IMR-90 (cell line): ENCODE data around the gene PMP22. TPM values are rescaled to one million over a fixed set of nuclear protein-coding genes. Genes with fewer than 3 reads are reported as not detected.
"Not testable (repeated sequence)": the region's sequence is repeated elsewhere in the genome, so short reads cannot be mapped to it uniquely, and the experiment has no call there.

ENCODE experiments used
- ATAC-seq: fragments of 200-7000 bp; cut with Tn5 transposase; 2 replicates; pipeline ENCODE4 v1.9.1; 2020; ENCODE audit warnings: low read depth, mild to moderate bottlenecking, moderate library complexity
- BruUV-seq: library from RNA; stranded (reverse); fragments of 400-500 nt; replicated peaks from 2 replicates; lab custom pipeline; 2021; lab: Mats Ljungman, UMichigan
- CTCF ChIA-PET: fragments of 300-600 bp; formaldehyde crosslinking; extraction: SDS; loops from one replicate; lab custom pipeline; 2021; ENCODE audit warnings: antibody characterized with exemption; lab: Yijun Ruan, JAX
- POLR2A ChIA-PET: fragments of 300-600 bp; sonication (Branson Sonifier 250); formaldehyde crosslinking; loops from one replicate; lab custom pipeline; 2022; ENCODE audit warnings: antibody characterized with exemption; ENCODE audit not compliant: unreplicated experiment; lab: Charles Lee
- DNase-seq: peaks from one replicate; pipeline ENCODE4 v3.0.0; 2013
- H2AFZ ChIP-seq: replicated peaks from 2 replicates; pipeline ENCODE3; 2013; ENCODE audit warnings: low read length, mild to moderate bottlenecking; ENCODE audit not compliant: poor library complexity
- H2AK5ac ChIP-seq: 2 replicates; pipeline ENCODE4 v1.6.1; 2013; ENCODE audit warnings: low read depth, low read length, inconsistent platforms
- H2AK9ac ChIP-seq: replicated peaks from 2 replicates; pipeline ENCODE3; 2013; ENCODE audit warnings: mild to moderate bottlenecking, low read depth, low read length, moderate library complexity; ENCODE audit not compliant: poor library complexity
- H2BK120ac ChIP-seq: 2 replicates; pipeline ENCODE4 v1.6.1; 2013; ENCODE audit warnings: low read depth, low read length, inconsistent platforms
- H2BK15ac ChIP-seq: 3 replicates; pipeline ENCODE4 v1.6.1; 2013; ENCODE audit warnings: low read depth, low read length, inconsistent platforms
- H2BK20ac ChIP-seq: 2 replicates; pipeline ENCODE4 v1.6.1; 2013; ENCODE audit warnings: low read depth, mild to moderate bottlenecking, inconsistent platforms, low read length, moderate library complexity
- H2BK5ac ChIP-seq: 2 replicates; pipeline ENCODE4 v1.6.1; 2013; ENCODE audit warnings: mild to moderate bottlenecking, low read depth, low read length, inconsistent platforms; ENCODE audit not compliant: poor library complexity, severe bottlenecking
- H3K14ac ChIP-seq: replicated peaks from 2 replicates; pipeline ENCODE4 v1.6.1; 2013; ENCODE audit warnings: low read depth, low read length, inconsistent platforms
- H3K18ac ChIP-seq: 2 replicates; pipeline ENCODE4 v1.6.1; 2013; ENCODE audit warnings: low read depth, low read length, control low read depth
- H3K23ac ChIP-seq: 2 replicates; pipeline ENCODE4 v1.6.1; 2013; ENCODE audit warnings: low read depth, low read length, inconsistent platforms
- H3K27ac ChIP-seq: 2 replicates; pipeline ENCODE4 v1.5.1; 2013; ENCODE audit warnings: mild to moderate bottlenecking, control low read depth, low read length; ENCODE audit not compliant: insufficient read depth
- H3K27me3 ChIP-seq: 2 replicates; pipeline ENCODE4 v1.6.1; 2013; ENCODE audit warnings: low read length; ENCODE audit not compliant: control insufficient read depth, insufficient read depth
- H3K36me3 ChIP-seq: 2 replicates; pipeline ENCODE4 v1.6.1; 2013; ENCODE audit warnings: low read length, mixed read lengths; ENCODE audit not compliant: control insufficient read depth, insufficient read depth
- H3K4ac ChIP-seq: 2 replicates; pipeline ENCODE4 v1.6.1; 2013; ENCODE audit warnings: low read depth, low read length, inconsistent platforms
- H3K4me1 ChIP-seq: 2 replicates; pipeline ENCODE4 v1.6.1; 2013; ENCODE audit warnings: low read length, mixed read lengths; ENCODE audit not compliant: control insufficient read depth, insufficient read depth
- H3K4me2 ChIP-seq: 2 replicates; pipeline ENCODE4 v1.6.1; 2013; ENCODE audit warnings: low read depth, mild to moderate bottlenecking, control low read depth, low read length, moderate library complexity
- H3K4me3 ChIP-seq: 2 replicates; pipeline ENCODE4 v1.5.1; 2013; ENCODE audit warnings: low read depth, mild to moderate bottlenecking, control low read depth, low read length, moderate library complexity; ENCODE audit not compliant: insufficient read depth
- H3K56ac ChIP-seq: 2 replicates; pipeline ENCODE4 v1.6.1; 2013; ENCODE audit warnings: low read length, inconsistent platforms; ENCODE audit not compliant: insufficient read depth; ENCODE audit errors: extremely low read depth
- H3K79me1 ChIP-seq, 2 experiments: 2 replicates each; pipeline ENCODE4 v1.6.1; 2013; ENCODE audit warnings: low read length in 2 of 2, inconsistent platforms in 1 of 2, low read depth in 1 of 2
- H3K9ac ChIP-seq: 2 replicates; pipeline ENCODE4 v1.6.1; 2013; ENCODE audit warnings: low read depth, low read length, control low read depth
- H3K9me1 ChIP-seq: 2 replicates; pipeline ENCODE4 v1.6.1; 2013; ENCODE audit warnings: low read length, inconsistent platforms; ENCODE audit not compliant: insufficient read depth
- H3K9me3 ChIP-seq: 2 replicates; pipeline ENCODE4 v1.6.1; 2013; ENCODE audit warnings: low read length; ENCODE audit not compliant: control insufficient read depth, insufficient read depth
- H4K20me1 ChIP-seq: 2 replicates; pipeline ENCODE4 v1.6.1; 2013; ENCODE audit warnings: low read length, inconsistent platforms; ENCODE audit not compliant: insufficient read depth
- H4K5ac ChIP-seq: 2 replicates; pipeline ENCODE4 v1.6.1; 2013; ENCODE audit warnings: mild to moderate bottlenecking, low read depth, low read length, control low read depth
- H4K8ac ChIP-seq, 2 experiments: 2 replicates each; pipeline ENCODE4 v1.6.1; 2013; ENCODE audit warnings: low read depth in 2 of 2, low read length in 2 of 2, control low read depth in 1 of 2, inconsistent platforms in 1 of 2
- H4K91ac ChIP-seq: 2 replicates; pipeline ENCODE4 v1.6.1; 2013; ENCODE audit warnings: low read depth, low read length, inconsistent platforms; ENCODE audit not compliant: insufficient read depth
- FOS ChIP-seq: fragments of 150-350 bp; IDR thresholded peaks from 2 replicates; pipeline ENCODE4 v1.6.1; 2016; ENCODE audit warnings: low read depth, low read length
- MAFK ChIP-seq: IDR thresholded peaks from 2 replicates; pipeline ENCODE4 v1.6.1; 2012; ENCODE audit warnings: low read depth, low read length, improper control_type of control experiment
- POLR2A ChIP-seq: IDR thresholded peaks from 2 replicates; pipeline ENCODE4 v1.6.1; 2012; ENCODE audit warnings: mild to moderate bottlenecking, low read depth, low read length
- RAD21 ChIP-seq: IDR thresholded peaks from 2 replicates; pipeline ENCODE4 v1.6.1; 2012; ENCODE audit warnings: low read length, improper control_type of control experiment
- WGBS, 2 experiments: methylation state at CpG; one replicate each; pipeline versions ENCODE4 v1.1.5 to v1.1.7; 2013; ENCODE audit warnings: missing lambda C conversion rate in 2 of 2; ENCODE audit not compliant: insufficient read length in 1 of 2; ENCODE audit errors: extremely low coverage in 2 of 2; 5-methylcytosine and 5-hydroxymethylcytosine counted together
- dilution Hi-C: fragments of 300-500 bp; cut with HindIII; formaldehyde crosslinking; loops from one replicate; pipeline ENCODE4 v1.14.3; 2018; ENCODE audit warnings: low sequenced_read_pairs; ENCODE audit not compliant: unreplicated experiment
- in situ Hi-C: fragments of 300-500 bp; cut with MboI; formaldehyde crosslinking; loops from 3 replicates; pipeline ENCODE4 v1.14.3; 2019; ENCODE audit warnings: low sequenced_read_pairs, inconsistent platforms, mixed read lengths
- intact Hi-C: fragments of 100-400 bp; cut with micrococcal nuclease; formaldehyde crosslinking; loops from 2 replicates; pipeline ENCODE4 v1.10.0; 2022
- polyA plus RNA-seq, 3 experiments: library from polyadenylated mRNA; depleted of rRNA; stranded (reverse); fragments of >200 nt; gene quantifications; 2 replicates each; pipeline ENCODE4 v1.2.3, GENCODE V29; 2012; ENCODE audit warnings: low replicate concordance in 1 of 3
- total RNA-seq: library from RNA; depleted of rRNA; stranded (reverse); fragments of >200 nt; gene quantifications from 2 replicates; pipeline ENCODE4 v1.2.3, GENCODE V29; 2012

The PMP22 gene
- total and polyA plus RNA-seq, 2 of the 4 experiments (the other 2 are of a cell fraction), result 33.5 to 72.8 TPM

- CTCF ChIA-PET, result no interaction called here
These were observed 54.9 kb downstream of the PMP22 start for GRCh38 chr17:15210247-15210646.

GRCh38 chr17:15203062-15203461 is 62.1 kb downstream of the PMP22 start:
- H2AK9ac ChIP-seq, H2BK5ac ChIP-seq, dilution Hi-C loops, H2AFZ ChIP-seq, in situ Hi-C loops, H3K4me2 ChIP-seq, POLR2A ChIA-PET, H3K18ac ChIP-seq, intact Hi-C loops, H3K4me3 ChIP-seq, CTCF ChIA-PET, H3K14ac ChIP-seq, H2BK20ac ChIP-seq, H3K56ac ChIP-seq, H3K23ac ChIP-seq, H3K4me1 ChIP-seq, H4K8ac ChIP-seq, H2BK15ac ChIP-seq, H3K27me3 ChIP-seq, H4K5ac ChIP-seq, H4K20me1 ChIP-seq, H4K91ac ChIP-seq, DNase-seq, H3K36me3 ChIP-seq, H3K4ac ChIP-seq, H3K79me1 ChIP-seq, H2BK120ac ChIP-seq, H3K9ac ChIP-seq, H3K9me1 ChIP-seq, ATAC-seq, BruUV-seq, H2AK5ac ChIP-seq, H3K27ac ChIP-seq: not testable (repeated sequence)
- H3K9me3 ChIP-seq, result peaks cover 18% of the 10 kb centered on the region
- WGBS, 2 experiments, result no CpG with 5 or more reads among the region's 2 CpGs

More at GRCh38 chr17:15210247-15210646, 54.9 kb downstream of the PMP22 start:
- Histone ChIP-seq H3K9me3 (no peaks in the 10 kb centered on the region), H3K9ac (no peak overlapping the region), H3K4me1 (no peaks in the 10 kb centered on the region), H3K4me2 (no peak overlapping the region), H3K56ac (no peak overlapping the region), H3K27ac (no peak overlapping the region), H4K91ac (no peak overlapping the region), H2AK9ac (no peak overlapping the region), H3K23ac (no peak overlapping the region), H2BK20ac (no peak overlapping the region), H3K9me1 (no peaks in the 10 kb centered on the region), H4K5ac (no peak overlapping the region), H4K8ac (no peak overlapping the region), H2AFZ (no peak overlapping the region), H3K27me3 (peaks cover 16% of the 10 kb centered on the region), H3K36me3 (no peaks in the 10 kb centered on the region), H4K20me1 (no peaks in the 10 kb centered on the region), H2AK5ac (no peak overlapping the region), H2BK15ac (no peak overlapping the region), H3K4me3 (no peak overlapping the region), H3K4ac (no peak overlapping the region), H3K79me1 (no peaks in the 10 kb centered on the region), H2BK5ac (no peak overlapping the region), H3K18ac (no peak overlapping the region), H2BK120ac (no peak overlapping the region), H3K14ac (no peak overlapping the region)
- TF ChIP-seq RAD21, result no peak
- no peak for TF ChIP-seq FOS
- TF ChIP-seq MAFK, result no peak
- no peak for TF ChIP-seq POLR2A
- no CpG with 5 or more reads among the region's 1 CpG for WGBS, 2 experiments
- POLR2A ChIA-PET, result no interaction called here
- DNase-seq, result no peak
- ATAC-seq, result no peak
- dilution Hi-C loops, result no loop called here
- intact Hi-C loops, result no loop called here
- in situ Hi-C loops, result no loop called here
- BruUV-seq, result no TSS peak
